NCI-H2196 (cell line): ENCODE results near the gene PTPN4.
A peak's percentile ranks its signal among the peaks of the same experiment; 100 is the strongest.

ENCODE experiments used
- DNase-seq: peaks from one replicate; lab custom pipeline; 2025; ENCODE audit not compliant: unreplicated experiment; lab: John Stamatoyannopoulos, UW

The PTPN4 gene

DNA sequence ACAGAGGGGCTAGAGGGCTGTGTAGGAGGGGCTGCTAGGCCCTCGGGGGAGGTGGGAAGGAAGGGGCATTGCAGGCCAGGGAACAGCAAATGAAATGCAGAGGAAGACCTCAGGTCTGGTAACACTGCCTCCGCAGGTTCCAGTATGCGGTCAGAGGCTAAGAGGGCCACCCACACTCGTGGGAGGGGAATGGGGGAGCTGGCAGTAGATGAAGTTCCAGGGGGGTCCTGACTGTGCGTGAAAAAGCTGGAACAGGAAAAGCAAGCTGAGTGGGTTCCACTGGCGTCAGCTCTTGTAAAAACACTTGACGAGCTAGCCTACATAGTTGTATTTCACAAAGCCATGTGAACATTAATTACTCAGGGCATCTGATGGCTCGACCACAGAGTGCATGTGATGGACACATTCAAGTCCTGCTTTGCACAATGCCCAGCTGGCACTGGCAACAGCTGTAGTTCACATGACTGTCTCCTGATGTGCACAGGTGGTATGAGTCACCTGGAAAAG lies 29.0 kb upstream of the PTPN4 start:
- peak; percentile 24 for DNase-seq

DNA sequence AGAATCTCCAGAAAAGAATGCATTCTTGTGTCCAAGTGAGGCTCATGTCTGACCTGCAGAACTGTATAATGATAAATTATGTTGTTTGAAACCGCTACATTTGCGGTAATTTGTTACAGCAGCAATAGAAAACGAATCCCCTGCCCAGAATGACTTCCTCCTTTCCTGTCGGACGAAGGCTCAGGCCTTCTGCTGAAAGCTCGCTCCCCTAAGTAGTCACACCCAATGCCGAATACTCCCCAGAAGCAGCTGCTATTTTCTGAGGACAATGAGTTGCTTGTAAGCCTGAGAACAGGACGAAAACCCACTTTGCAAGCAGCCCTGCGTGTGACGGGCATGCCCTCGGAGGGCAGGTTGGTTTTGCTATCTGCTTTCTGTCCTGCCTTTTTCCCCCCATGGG lies 27.7 kb upstream of the PTPN4 start:
- no peak for DNase-seq

DNA sequence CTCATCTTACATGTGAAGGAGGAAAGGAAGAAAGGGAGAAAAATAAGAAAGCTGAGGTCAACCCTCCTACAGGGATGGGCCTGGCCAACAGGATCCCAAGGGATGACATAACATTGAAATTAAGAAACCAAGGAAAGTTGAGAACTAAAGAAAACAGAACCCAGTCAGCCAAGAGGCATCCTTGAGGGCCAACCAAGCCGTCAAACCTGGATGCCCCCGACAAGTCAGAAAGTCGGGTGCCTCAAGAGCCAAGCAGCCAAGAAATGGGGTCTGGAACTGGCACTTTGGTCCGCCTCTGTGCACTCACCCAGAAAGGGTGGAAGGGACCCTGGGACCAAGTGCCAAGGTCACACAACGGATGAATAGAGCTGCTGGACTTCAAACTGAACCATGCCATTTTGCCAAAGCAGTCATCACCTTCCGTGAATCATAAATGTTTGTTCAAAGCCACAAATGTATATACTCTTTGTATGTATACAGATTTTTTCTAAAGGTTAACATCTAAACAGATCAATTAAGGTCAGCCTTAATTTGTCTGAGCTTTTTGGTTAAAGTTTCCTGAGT lies 27.0 kb upstream of the PTPN4 start:
- DNase-seq, result no peak

DNA sequence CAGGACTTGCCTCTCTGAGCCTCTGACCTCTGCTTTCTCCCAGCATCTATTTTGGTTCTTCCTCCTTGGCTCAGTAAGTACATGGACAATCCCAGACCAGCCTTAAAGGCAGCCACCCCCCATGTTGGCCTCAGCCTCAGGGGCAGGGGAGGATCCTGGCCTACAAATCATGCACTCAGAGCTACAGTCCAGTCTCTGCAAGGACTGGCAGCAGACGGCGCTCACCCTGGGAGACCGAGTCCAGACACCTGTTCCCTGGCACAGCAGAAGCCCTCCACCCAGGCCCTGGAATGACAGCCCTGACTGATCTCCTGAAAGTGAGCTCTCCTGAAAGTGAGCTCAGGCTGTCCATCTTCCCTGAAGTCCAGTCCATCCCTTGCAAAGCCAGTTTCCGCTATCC lies 25.7 kb upstream of the PTPN4 start:
- no peak for DNase-seq

DNA sequence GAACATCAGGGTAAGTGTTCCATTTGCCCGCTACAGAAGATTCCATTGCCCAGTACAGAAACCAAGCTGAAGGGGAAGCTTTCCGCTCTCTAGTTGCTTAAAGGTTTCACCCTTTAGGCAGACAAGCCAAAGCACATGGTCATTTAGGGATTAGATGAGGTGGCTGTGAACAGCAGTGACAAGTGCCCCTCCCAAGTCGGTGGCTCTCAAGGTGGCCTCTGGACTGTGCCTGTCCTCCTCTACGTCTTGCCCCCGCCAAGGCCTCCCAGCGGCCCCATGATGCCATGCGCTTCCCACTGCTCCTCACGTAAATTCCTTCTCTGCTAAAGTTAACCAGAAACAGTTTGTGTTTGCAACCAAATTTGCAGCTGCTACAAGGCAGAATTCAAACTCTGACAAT lies 24.2 kb upstream of the PTPN4 start:
- DNase-seq, result no peak

DNA sequence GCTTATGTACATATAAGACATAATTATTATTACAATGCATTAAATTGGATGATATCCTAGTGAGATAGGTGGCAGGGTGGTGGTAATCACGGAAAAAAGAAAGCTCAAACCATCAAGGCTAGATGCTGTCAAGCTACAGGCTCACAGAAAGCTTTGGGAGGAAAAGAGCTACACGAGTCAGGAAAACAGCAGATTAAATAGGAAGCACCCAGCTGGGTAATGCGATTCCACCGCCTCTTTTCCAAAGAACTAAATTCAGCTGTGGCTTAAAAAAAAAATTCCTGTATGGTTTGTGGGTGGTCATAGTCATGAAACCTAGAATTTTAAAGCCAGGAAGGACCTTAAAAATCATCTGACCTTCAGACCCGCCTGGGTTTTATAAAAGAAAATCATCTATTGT lies 23.7 kb upstream of the PTPN4 start:
- no peak for DNase-seq

DNA sequence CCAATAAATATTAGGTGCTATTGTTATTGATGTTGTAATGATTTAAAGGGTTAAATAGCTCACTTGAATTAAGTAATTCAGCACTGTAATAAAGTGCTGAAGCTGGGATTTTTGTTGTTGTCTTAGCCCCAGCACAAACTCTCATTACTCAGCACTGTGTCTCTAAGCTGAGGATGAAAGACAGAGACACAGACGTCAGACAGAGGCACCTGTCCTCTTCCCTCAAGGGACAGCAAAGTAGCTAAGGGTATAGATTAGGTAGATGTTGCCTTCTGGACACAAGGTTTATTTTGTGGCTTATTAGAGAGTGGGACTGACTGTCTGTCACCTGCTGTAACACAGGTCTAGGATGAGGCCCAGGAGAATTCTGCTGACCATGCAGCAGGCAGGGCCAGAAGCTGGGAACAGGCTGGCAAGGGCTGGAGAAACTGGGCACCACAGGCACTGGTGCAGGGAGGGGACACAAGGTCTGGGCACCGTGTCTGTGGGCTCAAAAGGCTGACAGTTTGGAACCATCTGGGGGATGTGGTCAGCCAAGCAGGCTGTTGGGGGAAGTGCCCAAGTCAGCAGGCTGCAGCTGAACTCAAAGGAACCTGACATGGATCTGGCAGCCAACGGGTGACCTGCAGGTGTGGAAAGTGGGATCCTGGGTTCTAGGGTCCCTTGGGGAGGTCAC lies 20.0 kb upstream of the PTPN4 start:
- no peak for DNase-seq

DNA sequence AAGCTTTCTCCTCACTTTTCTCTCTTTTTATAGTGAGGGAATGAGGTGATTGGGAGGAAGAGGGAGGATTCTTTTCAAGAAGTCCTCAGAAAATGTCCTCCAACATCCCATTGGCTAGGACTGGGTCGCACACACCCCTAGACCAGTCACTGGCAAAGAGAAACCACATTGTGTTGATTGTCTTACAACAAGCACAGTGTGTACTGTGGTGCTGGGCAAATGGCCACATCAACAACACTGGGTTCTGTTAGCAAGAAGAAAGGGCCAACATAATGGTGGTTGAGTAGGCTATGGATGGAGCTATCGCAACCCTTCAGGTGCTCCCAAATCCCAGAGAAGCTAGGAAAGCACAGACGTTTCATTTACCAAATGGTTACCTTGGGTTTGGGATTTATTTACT lies 18.7 kb upstream of the PTPN4 start:
- no peak for DNase-seq

DNA sequence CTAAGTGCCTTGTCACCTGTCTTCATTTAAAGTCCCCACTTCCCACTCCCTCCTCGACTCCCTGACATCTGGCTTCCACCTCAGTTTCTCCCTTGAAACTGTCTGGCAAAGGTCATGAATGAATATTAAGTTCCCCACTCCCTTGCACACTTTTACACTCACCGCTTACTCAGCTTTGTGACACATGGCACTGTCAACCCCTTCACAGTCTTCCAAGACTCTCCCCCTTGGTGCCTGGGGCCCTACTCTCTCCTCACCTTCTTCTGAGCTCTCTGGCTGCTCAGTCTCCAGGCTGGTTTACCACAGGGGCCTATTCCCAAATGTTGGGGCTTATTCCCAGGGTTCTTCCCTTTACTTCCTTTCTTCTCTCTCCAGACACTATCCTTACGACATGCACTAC lies 17.9 kb upstream of the PTPN4 start:
- DNase-seq, result no peak

DNA sequence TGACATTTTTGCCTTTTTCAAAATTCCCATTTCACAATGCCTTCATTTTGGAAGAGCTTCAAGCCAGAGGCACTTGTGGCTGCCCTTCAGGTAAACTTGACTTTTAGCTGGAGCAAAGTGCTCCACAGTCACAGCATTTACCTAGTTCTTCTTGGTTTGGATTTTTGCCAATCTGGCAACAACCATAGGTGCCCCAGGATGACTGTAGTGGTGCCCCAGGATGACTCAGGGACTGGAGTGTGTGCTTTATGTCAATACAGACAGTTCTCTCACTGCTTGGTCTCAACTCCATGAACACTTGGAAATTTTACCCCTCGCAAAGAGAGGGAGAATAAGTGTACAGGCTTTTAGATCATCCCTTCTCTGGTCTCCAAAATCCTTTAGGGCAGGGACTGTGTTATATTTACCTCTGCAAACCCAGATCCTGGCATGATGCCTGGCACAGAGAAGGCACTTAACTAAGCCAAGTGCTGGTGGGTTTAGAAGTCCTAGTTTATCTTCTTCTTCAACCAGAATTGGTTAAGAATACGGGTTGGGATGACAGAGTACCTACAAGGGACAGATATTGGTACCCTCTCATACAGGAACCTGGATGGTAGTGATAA lies 15.3 kb upstream of the PTPN4 start:
- peak; percentile 88 for DNase-seq

DNA sequence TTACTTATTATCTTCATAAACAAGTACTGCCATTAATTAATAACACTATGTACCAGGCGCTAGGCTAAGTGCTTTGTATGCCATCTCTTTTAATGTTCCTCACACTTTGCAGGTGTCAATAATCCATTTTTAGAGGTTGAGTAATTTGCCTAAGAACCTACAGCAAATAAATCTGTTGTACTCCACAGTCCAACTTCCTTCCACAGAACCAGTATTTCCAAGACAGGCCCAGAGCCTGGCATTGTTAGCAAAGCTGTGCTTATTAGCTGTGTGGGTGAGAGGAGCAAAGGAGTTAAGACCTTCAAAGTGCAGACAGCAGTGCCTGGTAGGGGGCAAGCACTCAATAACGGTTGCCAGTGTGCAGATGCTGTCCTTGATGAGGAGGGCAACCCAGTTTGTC lies 14.2 kb upstream of the PTPN4 start:
- no peak for DNase-seq

DNA sequence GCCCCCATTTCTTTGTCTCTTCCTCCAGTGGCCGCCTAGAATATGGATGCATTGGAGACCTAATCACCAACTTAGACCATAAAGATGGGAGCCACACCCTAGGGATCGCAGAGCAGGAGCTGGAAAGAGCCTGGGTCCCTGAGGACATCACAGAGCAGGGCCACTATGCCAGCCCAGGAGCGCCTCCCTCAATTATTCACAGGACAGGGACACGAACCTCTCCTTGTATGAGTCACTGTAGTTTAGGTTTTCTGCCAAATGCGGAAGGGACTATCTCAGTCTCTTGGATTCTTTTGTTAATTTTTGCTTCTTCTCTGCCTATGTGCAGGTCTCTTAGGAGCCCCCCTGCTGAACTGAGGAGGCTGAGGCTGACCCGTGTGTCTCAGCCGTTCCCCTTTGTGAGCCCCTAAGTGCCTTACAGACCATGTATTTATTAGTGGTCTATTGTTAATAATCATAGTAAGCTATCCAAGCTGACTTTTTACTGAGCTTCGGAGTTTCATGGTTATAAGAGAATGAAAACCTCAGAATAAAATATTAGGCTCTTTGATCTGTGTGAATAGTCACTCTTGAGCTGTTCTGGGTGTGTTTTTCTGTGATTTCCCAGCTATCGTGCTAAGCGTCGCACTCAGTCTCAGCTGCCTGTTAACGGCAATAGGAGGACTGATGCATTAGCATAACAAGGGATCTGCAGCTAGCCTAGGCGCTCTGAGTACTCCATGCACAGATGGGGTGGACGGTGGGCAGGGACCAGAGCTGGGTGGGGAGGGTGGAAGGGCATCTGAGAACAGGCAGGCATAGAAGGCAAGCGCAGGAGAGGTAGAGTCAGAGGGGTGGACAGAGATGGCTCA lies 12.7 kb upstream of the PTPN4 start:
- no peak for DNase-seq

DNA sequence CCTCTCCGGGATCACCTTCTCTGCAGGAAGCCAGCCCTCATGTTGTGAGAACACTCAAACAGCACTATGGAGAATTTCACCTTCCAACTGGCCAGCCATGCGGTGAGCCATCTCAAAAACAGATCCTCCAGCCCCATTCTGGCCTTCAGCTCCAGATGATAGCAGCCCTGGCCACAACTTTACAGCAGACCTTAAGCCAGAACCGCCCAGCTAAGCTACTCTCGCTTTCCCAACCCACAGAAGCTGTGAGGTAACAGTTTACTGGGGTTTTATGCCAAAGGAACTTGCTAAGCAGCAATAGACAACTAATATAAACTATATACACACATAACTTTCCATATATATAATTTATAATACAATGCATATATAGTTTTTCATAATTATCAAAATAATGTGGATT lies 11.6 kb upstream of the PTPN4 start:
- no peak for DNase-seq

DNA sequence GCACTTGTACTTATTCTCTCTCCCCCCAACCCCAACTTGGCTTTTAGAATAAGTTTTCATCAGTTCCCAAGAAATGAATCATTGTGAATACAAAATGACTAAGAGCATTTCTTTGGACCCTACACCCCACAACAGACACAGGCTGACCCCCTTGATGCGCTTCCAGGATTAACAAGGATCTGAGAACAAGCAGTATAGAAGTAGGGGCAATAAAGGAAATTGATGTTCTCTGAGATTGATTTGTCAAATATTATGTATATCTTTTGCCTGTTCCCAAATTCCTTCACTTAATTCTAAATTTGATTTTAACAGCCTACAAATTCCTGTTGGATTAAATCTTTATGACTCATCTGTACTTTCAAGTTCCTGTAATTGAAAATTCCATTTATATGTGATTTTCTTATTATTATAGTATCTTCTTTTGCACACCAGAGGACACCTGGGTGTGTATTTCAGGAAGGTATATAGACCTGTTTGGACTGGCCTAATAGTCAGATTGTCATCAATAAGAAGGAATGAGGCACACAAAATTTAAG lies 10.2 kb upstream of the PTPN4 start:
- no peak for DNase-seq

DNA sequence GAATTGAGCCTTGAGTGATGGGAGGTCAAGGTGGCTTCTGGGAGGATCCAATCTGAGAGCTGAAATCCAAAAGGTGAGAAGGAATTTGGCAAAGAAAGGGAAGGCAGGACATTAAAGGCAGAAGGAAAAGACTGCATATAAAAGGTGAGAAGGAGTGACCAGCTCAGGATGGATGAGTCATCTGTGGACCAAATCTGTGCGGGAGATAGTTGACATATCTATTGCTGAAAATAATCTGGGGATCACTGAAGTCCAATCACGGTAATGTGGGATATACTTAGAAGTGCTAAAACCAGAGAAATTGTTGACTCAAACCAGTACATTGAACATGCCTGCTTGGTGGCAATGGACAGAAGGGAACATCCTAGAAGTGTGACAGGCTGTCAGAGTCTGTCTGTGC lies 8.0 kb upstream of the PTPN4 start:
- DNase-seq, result no peak

DNA sequence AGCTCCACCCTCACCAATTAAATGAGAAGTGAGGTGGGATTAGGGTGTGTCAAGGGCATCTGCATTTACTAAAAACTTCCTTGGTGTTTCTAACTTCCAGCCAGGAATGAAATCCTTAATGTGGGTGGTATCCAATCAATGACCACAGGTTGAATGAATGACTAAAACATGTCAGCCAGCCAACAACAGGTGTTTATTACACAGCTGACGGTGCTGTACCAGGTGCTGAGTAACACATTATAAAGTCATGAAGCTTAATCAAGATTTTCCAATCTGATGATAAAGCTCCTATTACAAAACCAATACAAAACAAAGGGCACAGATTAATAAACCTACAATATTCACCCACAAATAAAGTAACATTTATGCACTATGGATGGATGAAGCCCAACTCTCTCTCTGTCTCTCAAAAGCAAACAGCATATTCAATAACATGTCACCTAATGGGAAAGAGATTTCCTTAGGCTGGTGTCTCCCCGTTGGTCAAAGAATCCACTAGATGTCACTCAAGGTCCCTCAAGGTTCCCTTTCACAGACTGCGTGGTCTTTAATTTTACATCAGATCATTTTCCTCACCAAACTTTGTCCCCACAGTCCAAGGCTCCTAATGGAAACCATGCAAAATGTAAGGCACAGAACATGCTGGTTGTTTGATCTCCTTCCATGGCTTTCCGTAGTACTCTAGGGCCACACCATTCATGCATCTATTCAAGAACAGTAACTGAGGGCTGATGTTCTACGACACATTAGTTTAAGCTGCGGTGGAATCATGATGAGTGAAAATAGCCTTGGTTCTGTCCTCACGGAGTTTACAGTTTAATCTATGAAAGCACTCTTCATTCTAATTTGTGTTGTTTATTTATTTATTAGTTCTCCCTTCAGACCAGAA lies 6.4 kb upstream of the PTPN4 start:
- DNase-seq, result peak; percentile 46

DNA sequence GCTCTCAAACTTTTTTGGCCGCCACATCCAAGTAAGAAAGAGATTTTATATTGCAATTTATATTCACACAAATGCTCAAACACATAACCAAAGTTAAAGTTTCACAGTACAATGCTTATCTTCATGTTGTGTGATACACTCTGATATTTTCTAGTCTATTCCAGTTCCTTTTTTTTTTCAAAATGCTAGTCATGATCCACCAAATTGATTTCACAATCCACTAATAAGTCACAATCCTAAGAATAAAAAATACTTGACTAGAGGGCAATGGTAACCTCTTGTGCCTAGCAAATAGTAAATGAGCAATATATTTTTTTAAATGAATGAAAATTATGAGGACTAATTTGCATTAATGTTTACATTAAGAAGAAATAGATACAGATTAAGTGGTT lies 5.8 kb upstream of the PTPN4 start:
- DNase-seq, result no peak

DNA sequence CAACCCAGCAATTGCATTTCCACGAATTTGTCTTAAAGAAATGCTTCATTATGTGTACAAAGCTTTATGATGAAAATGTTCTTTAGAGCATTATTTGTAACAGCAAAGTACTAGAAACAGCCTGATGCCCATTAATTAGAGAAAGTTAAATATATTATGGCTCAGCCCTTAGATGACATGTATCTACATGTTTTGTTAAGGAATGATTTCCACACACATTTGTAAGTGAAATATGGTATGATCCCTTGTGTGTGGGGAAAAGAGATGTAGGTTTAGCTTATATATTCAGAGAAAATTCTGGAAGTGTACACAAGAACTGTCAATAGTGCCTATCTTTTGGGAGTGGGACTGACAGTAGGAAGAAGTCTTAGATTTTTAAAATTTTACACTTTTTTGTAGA lies 3.8 kb upstream of the PTPN4 start:
- DNase-seq, result no peak

DNA sequence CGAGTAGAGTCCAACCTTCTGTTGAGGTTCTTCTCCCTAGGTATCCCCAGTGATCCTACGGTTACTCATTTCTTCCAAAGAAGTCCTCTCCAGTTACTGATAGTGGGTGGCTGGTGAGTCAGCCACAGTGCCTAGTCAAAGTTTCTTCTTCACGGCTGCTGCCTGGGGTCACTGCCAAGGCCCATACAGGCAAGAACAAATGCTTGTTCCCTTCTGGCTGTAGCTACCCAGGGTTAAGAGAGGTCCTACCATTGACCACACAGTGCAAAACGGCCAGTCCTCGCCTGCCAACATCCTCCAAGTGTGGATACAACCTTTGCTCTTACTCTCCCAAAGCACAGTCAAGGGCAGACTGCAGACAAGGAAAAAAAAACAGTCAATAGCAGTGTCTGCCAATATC lies 2.9 kb upstream of the PTPN4 start:
- peak; percentile 16 for DNase-seq

DNA sequence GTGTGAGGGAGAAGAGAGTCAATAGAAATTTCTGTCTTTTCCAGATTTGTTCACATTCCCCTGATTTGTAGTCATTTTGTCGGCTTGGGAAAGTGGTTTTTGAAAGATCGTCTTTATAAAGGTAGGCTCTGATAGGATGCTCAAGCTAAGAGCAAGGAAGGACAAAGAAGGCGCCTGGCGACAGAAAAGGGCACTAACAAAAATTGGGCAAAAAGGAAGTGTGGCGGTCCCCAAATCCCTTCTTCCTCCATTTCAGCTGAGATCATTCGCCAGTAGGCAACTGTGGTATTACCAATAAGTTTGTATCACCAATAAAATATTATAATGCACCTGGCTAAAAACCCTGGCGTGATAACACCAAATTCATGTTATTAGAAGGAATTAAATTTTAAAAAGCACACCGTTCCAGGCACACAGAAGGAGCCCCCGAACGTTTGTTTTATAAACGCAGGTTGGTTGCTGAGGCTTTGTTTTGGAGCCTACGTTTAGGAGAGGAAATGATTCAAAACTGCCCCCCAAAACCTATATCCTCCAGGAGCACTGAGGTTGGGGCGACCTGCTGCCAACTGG lies 756 bp upstream of the PTPN4 start:
- no peak for DNase-seq
